ENCODE measurements around the gene UBE2G1. TPM values are rescaled to one million over a fixed set of nuclear protein-coding genes. Genes with fewer than 3 reads are reported as not detected.
"Not testable (repeated sequence)": the region's sequence is repeated elsewhere in the genome, so short reads cannot be mapped to it uniquely, and the experiment has no call there.

The UBE2G1 gene
- total and polyA plus RNA-seq, 2 of the 13 experiments (the other 11 are each of a cell fraction or from before 2014, with no cell fraction given) = 27.9 to 42.6 TPM

DNA sequence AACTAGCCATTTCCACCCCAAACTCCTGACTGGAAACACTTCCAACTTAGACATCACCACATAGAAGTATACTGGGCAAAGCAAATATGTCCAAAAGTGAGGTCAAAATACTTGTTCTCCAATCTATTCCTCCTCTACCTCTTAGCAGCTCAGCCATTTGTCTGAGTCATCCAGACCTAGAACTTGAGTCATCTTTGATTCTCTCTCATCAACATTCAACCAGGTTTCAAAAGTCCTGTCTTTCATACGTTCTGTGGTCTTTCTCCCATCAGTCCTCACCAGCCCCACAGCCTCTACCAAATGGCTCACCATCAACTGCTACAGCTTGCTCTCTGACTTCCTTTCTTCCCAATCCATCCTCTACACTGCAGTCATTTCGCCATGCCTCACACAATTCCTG is 109.5 kb downstream of the UBE2G1 start:
- H3K27me3 ChIP-seq (ENCODE audit: control insufficient read depth in 1 of 2, insufficient read depth in 2 of 2, low read length in 2 of 2) = no peaks in the 10 kb centered on the region
- H2AFZ ChIP-seq (ENCODE audit: low read length) = no peak overlapping the region
- H3K4me2 ChIP-seq (ENCODE audit: low read depth, low read length) = no peak overlapping the region
- H3K9me3 ChIP-seq (ENCODE audit: low read length) = no peaks in the 10 kb centered on the region
- CTCF ChIA-PET (ENCODE audit: low intra/inter-chr PET ratio, low total read pairs) = no interaction called here
- no peaks in the 10 kb centered on the region for H4K20me1 ChIP-seq (ENCODE audit: insufficient read depth, low read length)
- TF ChIP-seq HCFC1 (IDR thresholded peaks at IDR 0.05; ENCODE audit: low read depth, low read length) (no peak), NKX3-1 (CRISPR knock-in tag; IDR thresholded peaks at IDR 0.05) (no peak), NFKB2 (CRISPR knock-in tag; IDR thresholded peaks at IDR 0.05; ENCODE audit: borderline replicate concordance) (no peak), PAX8 (CRISPR knock-in tag; IDR thresholded peaks at IDR 0.05; ENCODE audit: borderline replicate concordance) (no peak), TRIM24 (CRISPR knock-in tag; IDR thresholded peaks at IDR 0.05) (no peak), HOXD1 (CRISPR knock-in tag; IDR thresholded peaks at IDR 0.05) (no peak), NR2C2 (CRISPR knock-in tag; IDR thresholded peaks at IDR 0.05; ENCODE audit: borderline replicate concordance) (no peak), ZNF333 (CRISPR knock-in tag; IDR thresholded peaks at IDR 0.05; ENCODE audit: borderline replicate concordance) (no peak), ZNF543 (CRISPR knock-in tag; IDR thresholded peaks at IDR 0.05) (no peak)
- no peak for FAIRE-seq
- WGBS (ENCODE audit: low lambda C conversion rate) = 88% methylated on average over 2 of the region's 2 CpGs
- peaks cover 9% of the 10 kb centered on the region for H3K4me1 ChIP-seq (ENCODE audit: insufficient read depth, low read length)
- no peak overlapping the region for H3K27ac ChIP-seq (ENCODE audit: extremely low read length, insufficient read depth, low read length)
- DNase-seq (ENCODE audit: low spot score) = no peak
- in situ Hi-C loops (cut with HindIII; ENCODE audit: extremely low pct_ligation_motif_present, low pct_unique_long_range_greater_than_20kb) (no loop called here), intact Hi-C loops (cut with micrococcal nuclease; ENCODE audit: unreplicated experiment) (no loop called here)
- H3K36me3 ChIP-seq (replicated peaks in 1 of 2; ENCODE audit: control insufficient read depth in 1 of 2, insufficient read depth in 2 of 2, low read length in 2 of 2) = peaks cover 0 to 4% of the 10 kb centered on the region in 2 experiments; a peak in 1 of 5 replicates
- no peak overlapping the region for H3K9ac ChIP-seq (ENCODE audit: insufficient read depth, low read depth, low read length)
- peaks cover 76% of the 10 kb centered on the region for H3K79me2 ChIP-seq (ENCODE audit: insufficient read depth, low read length)
- POLR2A ChIA-PET = no interaction called here
- no TSS peak for BruUV-seq (replicated peaks)
- no peak overlapping the region for H3K4me3 ChIP-seq (replicated peaks in 1 of 3; ENCODE audit: insufficient read depth in 1 of 3, low read depth in 2 of 3, low read length in 3 of 3)
- no peak for ATAC-seq

DNA sequence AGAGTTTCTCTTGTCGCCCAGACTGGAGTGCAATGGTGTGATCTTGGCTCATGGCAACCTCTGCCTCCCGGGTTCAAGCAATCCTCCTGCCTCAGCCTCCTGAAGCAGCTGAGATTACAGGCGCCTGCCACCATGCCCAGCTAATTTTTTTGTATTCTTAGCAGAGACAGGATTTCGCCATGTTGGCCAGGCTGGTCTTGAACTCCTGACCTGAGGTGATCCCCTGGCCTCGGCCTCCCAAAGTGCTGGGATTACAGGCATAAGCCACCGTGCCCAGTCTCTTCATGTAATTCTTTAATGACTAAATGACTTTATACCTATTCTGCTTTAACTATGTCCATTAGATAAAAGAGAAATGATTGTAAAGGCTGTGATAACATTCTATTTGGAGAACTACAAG is 111.2 kb downstream of the UBE2G1 start:
- H3K9ac ChIP-seq (ENCODE audit: insufficient read depth, low read depth, low read length); H3K27me3 ChIP-seq (ENCODE audit: control insufficient read depth in 1 of 2, insufficient read depth in 2 of 2, low read length in 2 of 2); DNase-seq (ENCODE audit: low spot score); in situ Hi-C loops (cut with HindIII; ENCODE audit: extremely low pct_ligation_motif_present, low pct_unique_long_range_greater_than_20kb); H3K4me2 ChIP-seq (ENCODE audit: low read depth, low read length); POLR2A ChIA-PET; FAIRE-seq; ATAC-seq; H4K20me1 ChIP-seq (ENCODE audit: insufficient read depth, low read length); H3K27ac ChIP-seq (ENCODE audit: extremely low read length, insufficient read depth, low read length); H3K9me3 ChIP-seq (ENCODE audit: low read length); BruUV-seq (replicated peaks); CTCF ChIA-PET (ENCODE audit: low intra/inter-chr PET ratio, low total read pairs); H2AFZ ChIP-seq (ENCODE audit: low read length); H3K4me3 ChIP-seq (replicated peaks in 1 of 3; ENCODE audit: insufficient read depth in 1 of 3, low read depth in 2 of 3, low read length in 3 of 3); H3K36me3 ChIP-seq (replicated peaks in 1 of 2; ENCODE audit: control insufficient read depth in 1 of 2, insufficient read depth in 2 of 2, low read length in 2 of 2); intact Hi-C loops (cut with micrococcal nuclease; ENCODE audit: unreplicated experiment); H3K4me1 ChIP-seq (ENCODE audit: insufficient read depth, low read length): not testable (repeated sequence)
- H3K79me2 ChIP-seq (ENCODE audit: insufficient read depth, low read length) = peaks cover 71% of the 10 kb centered on the region
- 93% methylated on average over 6 of the region's 6 CpGs for WGBS (ENCODE audit: low lambda C conversion rate)

Data from HepG2 (cell line).